GM15510 (cell line): ENCODE data around the gene XPO4.

ENCODE experiments used
- POLR2A ChIP-seq: IDR thresholded peaks from 3 replicates; pipeline ENCODE4 v1.6.1; 2011; ENCODE audit warnings: borderline replicate concordance; ENCODE audit not compliant: insufficient read length; ENCODE audit errors: extremely low read depth

The XPO4 gene

GRCh38 chr13:20902438-20903163, at the start of gene XPO4:
Gene XPO4, minus strand, starts transcription at chr13:20902746. Its CDS starts 8 bp downstream, at chr13:20902738.
- TF ChIP-seq POLR2A, result peak; percentile 91

- TF ChIP-seq POLR2A, result no peak
Measured at GRCh38 chr13:20945952-20946383, 43.4 kb upstream of the XPO4 start.

- no peak for TF ChIP-seq POLR2A
Measured at GRCh38 chr13:20942938-20943559, 40.5 kb upstream of the XPO4 start.

- no peak for TF ChIP-seq POLR2A
Measured at GRCh38 chr13:20940083-20940482, 37.5 kb upstream of the XPO4 start.

GRCh38 chr13:20939662-20940061, 37.1 kb upstream of the XPO4 start:
- TF ChIP-seq POLR2A, result no peak

GRCh38 chr13:20938302-20938701, 35.8 kb upstream of the XPO4 start:
- no peak for TF ChIP-seq POLR2A

GRCh38 chr13:20927596-20928257, 25.2 kb upstream of the XPO4 start:
- TF ChIP-seq POLR2A, result no peak

- no peak for TF ChIP-seq POLR2A
Measured at GRCh38 chr13:20924758-20925394, 22.3 kb upstream of the XPO4 start.

- TF ChIP-seq POLR2A, result no peak
Measured at GRCh38 chr13:20923272-20923671, 20.7 kb upstream of the XPO4 start.

GRCh38 chr13:20921572-20921971, 19.0 kb upstream of the XPO4 start:
- TF ChIP-seq POLR2A, result no peak

GRCh38 chr13:20911037-20911436, 8.5 kb upstream of the XPO4 start:
- TF ChIP-seq POLR2A, result no peak

GRCh38 chr13:20908714-20909497, 6.4 kb upstream of the XPO4 start:
- no peak for TF ChIP-seq POLR2A

- no peak for TF ChIP-seq POLR2A
Measured at GRCh38 chr13:20904908-20905307, 2.4 kb upstream of the XPO4 start.

- no peak for TF ChIP-seq POLR2A
Measured at GRCh38 chr13:20903164-20903475, 574 bp upstream of the XPO4 start.

GRCh38 chr13:20901668-20902437, 693 bp downstream of the XPO4 start:
- no peak for TF ChIP-seq POLR2A

GRCh38 chr13:20894245-20894644, 8.3 kb downstream of the XPO4 start:
- no peak for TF ChIP-seq POLR2A
